CD14-positive monocyte (primary cell): ENCODE measurements around the gene PDE6G. TPM values are rescaled to one million over a fixed set of nuclear protein-coding genes. Genes with fewer than 3 reads are reported as not detected.

ENCODE experiments used
- DNase-seq, 3 donors: peaks; one replicate each; pipeline ENCODE4 v3.0.0-alpha.2; 2011 to 2022
- H2AFZ ChIP-seq: 2 replicates; pipeline ENCODE4 v1.6.0; 2012; ENCODE audit warnings: mild to moderate bottlenecking, low read depth, low read length, inconsistent platforms; ENCODE audit not compliant: insufficient read depth, poor library complexity, severe bottlenecking
- H3K27ac ChIP-seq, 2 donors: 1 replicate in 1 of 2; 2 replicates in 1 of 2; pipeline ENCODE4 v1.5.1; 2012 to 2013; ENCODE audit warnings: low read length in 2 of 2, control low read depth in 1 of 2, inconsistent platforms in 1 of 2, low read depth in 1 of 2, mild to moderate bottlenecking in 1 of 2
- H3K27me3 ChIP-seq, 2 donors: one replicate each; pipeline versions ENCODE4 v1.6.0 to v1.6.1; 2011 to 2013; ENCODE audit warnings: low read length in 2 of 2; ENCODE audit not compliant: control insufficient read depth in 2 of 2, insufficient read depth in 2 of 2
- H3K36me3 ChIP-seq, 2 donors: replicated peaks in 1 of 2; 1 replicate in 1 of 2; 2 replicates in 1 of 2; pipeline versions ENCODE4 v1.5.1 to v1.6.1; 2012 to 2013; ENCODE audit warnings: low read length in 2 of 2, control low read depth in 1 of 2, inconsistent platforms in 1 of 2, mild to moderate bottlenecking in 1 of 2; ENCODE audit not compliant: insufficient read depth in 2 of 2, control insufficient read depth in 1 of 2
- H3K4me1 ChIP-seq, 2 donors: 1 replicate in 1 of 2; 2 replicates in 1 of 2; pipeline versions ENCODE4 v1.5.1 to v1.6.1; 2012 to 2013; ENCODE audit warnings: low read length in 2 of 2, control low read depth in 1 of 2, inconsistent platforms in 1 of 2, mild to moderate bottlenecking in 1 of 2, moderate library complexity in 1 of 2; ENCODE audit not compliant: insufficient read depth in 2 of 2, control insufficient read depth in 1 of 2
- H3K4me2 ChIP-seq: replicated peaks from 2 replicates; pipeline ENCODE3; 2012; ENCODE audit warnings: low read length, moderate library complexity, mild to moderate bottlenecking; ENCODE audit not compliant: poor library complexity, severe bottlenecking; ENCODE audit errors: extremely low read depth
- H3K4me3 ChIP-seq, 3 experiments: fragments of 200-600 bp in 1 of 3; sonication (generic) in 1 of 3; replicated peaks in 1 of 3; 1 replicate in 2 of 3; 2 replicates in 1 of 3; pipeline ENCODE4 v1.5.1; 2011 to 2013; ENCODE audit warnings: low read length in 3 of 3, mild to moderate bottlenecking in 3 of 3, control low read depth in 2 of 3, low read depth in 2 of 3, inconsistent platforms in 1 of 3, moderate library complexity in 1 of 3
- H3K79me2 ChIP-seq: 2 replicates; pipeline ENCODE4 v1.6.0; 2012; ENCODE audit warnings: mild to moderate bottlenecking, control low read depth, inconsistent platforms, low read length, moderate library complexity; ENCODE audit not compliant: insufficient read depth
- H3K9ac ChIP-seq: 2 replicates; pipeline ENCODE4 v1.6.0; 2017; ENCODE audit warnings: low read length, mild to moderate bottlenecking; ENCODE audit not compliant: insufficient read depth, poor library complexity, severe bottlenecking
- H3K9me3 ChIP-seq, 2 donors: replicated peaks in 1 of 2; 1 replicate in 1 of 2; 2 replicates in 1 of 2; pipeline versions ENCODE4 v1.5.1 to v1.6.1; 2012 to 2013; ENCODE audit warnings: low read length in 2 of 2, control low read depth in 1 of 2; ENCODE audit not compliant: control insufficient read depth in 1 of 2, insufficient read depth in 1 of 2
- H4K20me1 ChIP-seq: 2 replicates; pipeline ENCODE4 v1.6.0; 2012; ENCODE audit warnings: mild to moderate bottlenecking, low read length, control low read depth, moderate library complexity; ENCODE audit not compliant: insufficient read depth
- H3K27ac Mint-ChIP-seq, 7 donors: one replicate each; pipeline ENCODE4 v1.8.0; 2020; ENCODE audit warnings: mild to moderate bottlenecking in 7 of 7, mixed read lengths in 7 of 7, moderate library complexity in 6 of 7, inconsistent platforms in 2 of 7
- H3K27me3 Mint-ChIP-seq, 3 donors: one replicate each; pipeline ENCODE4 v1.8.0; 2021 to 2022; ENCODE audit warnings: low read depth in 3 of 3, mild to moderate bottlenecking in 3 of 3, mixed read lengths in 3 of 3, moderate library complexity in 3 of 3, inconsistent platforms in 1 of 3
- H3K36me3 Mint-ChIP-seq, 2 donors: one replicate each; pipeline ENCODE4 v1.8.0; 2020; ENCODE audit warnings: mixed read lengths in 2 of 2, inconsistent platforms in 1 of 2, mild to moderate bottlenecking in 1 of 2
- H3K4me1 Mint-ChIP-seq: one replicate; pipeline ENCODE4 v1.8.0; 2020; ENCODE audit warnings: mild to moderate bottlenecking, mixed read lengths
- H3K4me3 Mint-ChIP-seq, 2 donors: one replicate each; pipeline ENCODE4 v1.8.0; 2020; ENCODE audit warnings: mild to moderate bottlenecking in 2 of 2, mixed read lengths in 2 of 2, moderate library complexity in 1 of 2
- H3K9me3 Mint-ChIP-seq, 7 donors: one replicate each; pipeline ENCODE4 v1.8.0; 2020 to 2022; ENCODE audit warnings: mixed read lengths in 7 of 7, mild to moderate bottlenecking in 6 of 7, moderate library complexity in 6 of 7, inconsistent platforms in 2 of 7
- WGBS: methylation state at CpG from one replicate; pipeline ENCODE4 v1.1.5; 2013; ENCODE audit warnings: missing lambda C conversion rate; ENCODE audit not compliant: insufficient coverage; 5-methylcytosine and 5-hydroxymethylcytosine counted together
- intact Hi-C, 2 donors: fragments of 100-400 bp; cut with micrococcal nuclease; formaldehyde crosslinking; loops; one replicate each; pipeline versions ENCODE4 v1.15.0 to v1.15.1; 2023
- polyA plus RNA-seq, 3 donors: library from polyadenylated mRNA; depleted of rRNA in 1 of 3; unstranded in 2 of 3; stranded (reverse) in 1 of 3; fragments of 300-500 nt in 2 of 3; fragments of >200 nt in 1 of 3; fragmentation: Illumina TruSeq in 2 of 3; gene quantifications; 1 replicate in 2 of 3; 2 replicates in 1 of 3; pipeline ENCODE4 v1.2.3, GENCODE V29; 2012 to 2021
- TF ChIP-seq, protein P1 (sequence below): fragments of 200-600 bp; IDR thresholded peaks from one replicate; pipeline ENCODE4 v1.8.0; 2022; ENCODE audit warnings: antibody characterized with exemption, mild to moderate bottlenecking

PDE6G gene
- polyA plus RNA-seq, 3 donors, result 8.9 to 12.0 (median 11.5) TPM

DNA sequence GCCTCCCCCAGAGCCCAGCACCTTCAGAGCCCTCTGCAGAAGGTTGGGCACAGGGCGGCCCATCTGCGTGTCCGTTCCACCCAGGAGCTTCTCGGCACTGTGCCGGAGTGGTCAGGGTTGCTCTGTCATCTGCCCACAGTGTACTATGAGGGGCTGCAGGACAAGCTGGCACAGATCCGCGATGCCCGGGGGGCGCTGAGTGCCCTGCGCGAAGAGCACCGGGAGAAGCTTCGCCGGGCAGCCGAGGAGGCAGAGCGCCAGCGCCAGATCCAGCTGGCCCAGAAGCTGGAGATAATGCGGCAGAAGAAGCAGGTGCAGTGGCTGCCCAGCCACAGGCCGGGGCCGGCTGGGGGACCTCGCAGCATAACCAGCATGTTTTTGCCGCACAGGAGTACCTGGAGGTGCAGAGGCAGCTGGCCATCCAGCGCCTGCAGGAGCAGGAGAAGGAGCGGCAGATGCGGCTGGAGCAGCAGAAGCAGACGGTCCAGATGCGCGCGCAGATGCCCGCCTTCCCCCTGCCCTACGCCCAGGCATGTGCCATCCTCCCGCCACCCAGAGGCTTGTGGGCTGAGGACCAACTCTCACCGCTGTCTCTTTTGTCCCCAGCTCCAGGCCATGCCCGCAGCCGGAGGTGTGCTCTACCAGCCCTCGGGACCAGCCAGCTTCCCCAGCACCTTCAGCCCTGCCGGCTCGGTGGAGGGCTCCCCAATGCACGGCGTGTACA, 40.0 kb upstream of the PDE6G start:
- Mint-ChIP-seq H3K27ac (no peak overlapping the region), H3K36me3 (peaks cover 56 to 97% of the 10 kb centered on the region in 2 donors), H3K4me3 (no peak overlapping the region), H3K4me1 (peaks cover 4% of the 10 kb centered on the region), H3K27me3 (peaks cover 0 to 1% (median 0%) of the 10 kb centered on the region in 3 donors), H3K9me3 (peaks cover 0 to 2% (median 0%) of the 10 kb centered on the region in 7 donors)
- no peak overlapping the region for H3K4me2 ChIP-seq
- no peak for DNase-seq
- intact Hi-C loops, result no loop called here
- peaks cover 93% of the 10 kb centered on the region for H4K20me1 ChIP-seq
- H3K27ac ChIP-seq, result no peak overlapping the region
- TF ChIP-seq, protein P1, sequence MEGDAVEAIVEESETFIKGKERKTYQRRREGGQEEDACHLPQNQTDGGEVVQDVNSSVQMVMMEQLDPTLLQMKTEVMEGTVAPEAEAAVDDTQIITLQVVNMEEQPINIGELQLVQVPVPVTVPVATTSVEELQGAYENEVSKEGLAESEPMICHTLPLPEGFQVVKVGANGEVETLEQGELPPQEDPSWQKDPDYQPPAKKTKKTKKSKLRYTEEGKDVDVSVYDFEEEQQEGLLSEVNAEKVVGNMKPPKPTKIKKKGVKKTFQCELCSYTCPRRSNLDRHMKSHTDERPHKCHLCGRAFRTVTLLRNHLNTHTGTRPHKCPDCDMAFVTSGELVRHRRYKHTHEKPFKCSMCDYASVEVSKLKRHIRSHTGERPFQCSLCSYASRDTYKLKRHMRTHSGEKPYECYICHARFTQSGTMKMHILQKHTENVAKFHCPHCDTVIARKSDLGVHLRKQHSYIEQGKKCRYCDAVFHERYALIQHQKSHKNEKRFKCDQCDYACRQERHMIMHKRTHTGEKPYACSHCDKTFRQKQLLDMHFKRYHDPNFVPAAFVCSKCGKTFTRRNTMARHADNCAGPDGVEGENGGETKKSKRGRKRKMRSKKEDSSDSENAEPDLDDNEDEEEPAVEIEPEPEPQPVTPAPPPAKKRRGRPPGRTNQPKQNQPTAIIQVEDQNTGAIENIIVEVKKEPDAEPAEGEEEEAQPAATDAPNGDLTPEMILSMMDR, result no peak
- peaks cover 0 to 2% of the 10 kb centered on the region in 2 donors for H3K4me1 ChIP-seq
- no peak overlapping the region for H2AFZ ChIP-seq
- no peak overlapping the region for H3K4me3 ChIP-seq
- no peaks in the 10 kb centered on the region for H3K27me3 ChIP-seq
- no peak overlapping the region for H3K9ac ChIP-seq
- peaks cover 87 to 98% of the 10 kb centered on the region in 2 donors for H3K36me3 ChIP-seq
- H3K79me2 ChIP-seq, result peaks cover 48% of the 10 kb centered on the region
- no peaks in the 10 kb centered on the region for H3K9me3 ChIP-seq
- 97% methylated on average over 40 of the region's 40 CpGs for WGBS

DNA sequence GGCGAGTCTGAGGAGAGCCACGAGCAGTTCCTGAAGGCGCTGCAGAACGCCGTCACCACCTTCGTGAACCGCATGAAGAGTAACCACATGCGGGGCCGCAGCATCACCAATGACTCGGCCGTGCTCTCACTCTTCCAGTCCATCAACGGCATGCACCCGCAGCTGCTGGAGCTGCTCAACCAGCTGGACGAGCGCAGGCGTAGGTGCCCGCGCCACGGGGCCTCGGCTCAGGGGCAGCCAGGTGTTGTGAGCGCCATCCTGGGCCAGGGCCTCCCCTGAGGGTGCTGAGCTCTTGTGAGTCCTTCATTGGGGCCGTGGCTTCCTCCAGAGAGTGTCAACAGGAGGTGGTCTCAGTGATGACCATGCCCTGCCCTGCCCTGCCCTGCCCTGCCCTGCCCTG, 39.5 kb upstream of the PDE6G start:
- H2AFZ ChIP-seq, result no peak overlapping the region
- Mint-ChIP-seq H3K36me3 (peaks cover 58 to 99% of the 10 kb centered on the region in 2 donors), H3K27me3 (peaks cover 0 to 1% (median 0%) of the 10 kb centered on the region in 3 donors), H3K4me3 (no peak overlapping the region), H3K27ac (no peak overlapping the region), H3K9me3 (peaks cover 0 to 2% (median 0%) of the 10 kb centered on the region in 7 donors), H3K4me1 (peaks cover under 1% of the 10 kb centered on the region)
- 96% methylated on average over 21 of the region's 22 CpGs for WGBS
- H3K4me1 ChIP-seq, result no peaks in the 10 kb centered on the region
- no peaks in the 10 kb centered on the region for H3K9me3 ChIP-seq
- no peak overlapping the region for H3K27ac ChIP-seq
- TF ChIP-seq, protein P1, result no peak
- peaks cover 87 to 98% of the 10 kb centered on the region in 2 donors for H3K36me3 ChIP-seq
- peaks cover 93% of the 10 kb centered on the region for H4K20me1 ChIP-seq
- no peak overlapping the region for H3K9ac ChIP-seq
- DNase-seq, result no peak
- no peak overlapping the region for H3K4me3 ChIP-seq
- H3K27me3 ChIP-seq, result no peaks in the 10 kb centered on the region
- intact Hi-C loops, result no loop called here
- H3K4me2 ChIP-seq, result no peak overlapping the region
- H3K79me2 ChIP-seq, result peaks cover 42% of the 10 kb centered on the region
